H9 (cell line): Measurements from ENCODE around the gene FMN1. TPM values are rescaled to one million over a fixed set of nuclear protein-coding genes. Genes with fewer than 3 reads are reported as not detected.

ENCODE experiments used
- DNase-seq: peaks from one replicate; pipeline ENCODE4 v3.0.0-alpha.2; 2017
- H2AFZ ChIP-seq: one replicate; pipeline ENCODE4 v1.6.1; 2013; ENCODE audit warnings: mild to moderate bottlenecking, low read length, control low read depth, moderate library complexity
- H2AK5ac ChIP-seq: 2 replicates; pipeline ENCODE4 v1.6.1; 2013; ENCODE audit warnings: low read length, control low read depth, mixed read lengths; ENCODE audit not compliant: insufficient read length
- H2BK120ac ChIP-seq: one replicate; pipeline ENCODE4 v1.6.1; 2013; ENCODE audit warnings: low read depth, mild to moderate bottlenecking, low read length, control low read depth, inconsistent platforms; ENCODE audit not compliant: poor library complexity, severe bottlenecking
- H2BK12ac ChIP-seq: 2 replicates; pipeline ENCODE4 v1.6.1; 2013; ENCODE audit warnings: low read length, control low read depth, mixed read lengths, low read depth; ENCODE audit not compliant: insufficient read length
- H2BK15ac ChIP-seq: 2 replicates; pipeline ENCODE4 v1.6.1; 2013; ENCODE audit warnings: low read depth, low read length, control low read depth
- H2BK20ac ChIP-seq: one replicate; pipeline ENCODE4 v1.6.1; 2013; ENCODE audit warnings: low read depth, mild to moderate bottlenecking, low read length, control low read depth, inconsistent platforms; ENCODE audit not compliant: poor library complexity, severe bottlenecking
- H2BK5ac ChIP-seq: 2 replicates; pipeline ENCODE4 v1.6.1; 2013; ENCODE audit warnings: low read length, control low read depth, mixed read lengths; ENCODE audit not compliant: insufficient read length
- H3K14ac ChIP-seq: 2 replicates; pipeline ENCODE4 v1.6.1; 2013; ENCODE audit warnings: low read length, control low read depth; ENCODE audit not compliant: insufficient read depth
- H3K18ac ChIP-seq: 2 replicates; pipeline ENCODE4 v1.6.1; 2013; ENCODE audit warnings: low read depth, mild to moderate bottlenecking, mixed read lengths, low read length, control low read depth; ENCODE audit not compliant: insufficient read length
- H3K23ac ChIP-seq: 2 replicates; pipeline ENCODE4 v1.6.1; 2013; ENCODE audit warnings: low read length, control low read depth, mixed read lengths, low read depth; ENCODE audit not compliant: insufficient read length
- H3K23me2 ChIP-seq: 2 replicates; pipeline ENCODE4 v1.6.1; 2013; ENCODE audit warnings: low read depth, mild to moderate bottlenecking, mixed read lengths, low read length, control low read depth; ENCODE audit not compliant: insufficient read length, poor library complexity, severe bottlenecking
- H3K27ac ChIP-seq: 2 replicates; pipeline ENCODE4 v1.5.1; 2013; ENCODE audit warnings: low read length, control low read depth, mixed read lengths, low read depth; ENCODE audit not compliant: insufficient read length
- H3K27me3 ChIP-seq: 2 replicates; pipeline ENCODE4 v1.6.1; 2013; ENCODE audit warnings: low read length, control low read depth, inconsistent platforms; ENCODE audit not compliant: insufficient read depth
- H3K4ac ChIP-seq: 2 replicates; pipeline ENCODE4 v1.6.1; 2013; ENCODE audit warnings: low read depth, mild to moderate bottlenecking, control low read depth, inconsistent platforms, low read length, moderate library complexity
- H3K4me1 ChIP-seq: 2 replicates; pipeline ENCODE4 v1.6.1; 2013; ENCODE audit warnings: low read length, control low read depth, inconsistent platforms; ENCODE audit not compliant: insufficient read depth
- H3K4me2 ChIP-seq: 2 replicates; pipeline ENCODE4 v1.6.1; 2013; ENCODE audit warnings: low read length, control low read depth, mixed read lengths; ENCODE audit not compliant: insufficient read length, insufficient read depth
- H3K56ac ChIP-seq: 2 replicates; pipeline ENCODE4 v1.6.1; 2013; ENCODE audit warnings: low read depth, mild to moderate bottlenecking, mixed read lengths, low read length, control low read depth; ENCODE audit not compliant: insufficient read length
- H3K79me1 ChIP-seq: 2 replicates; pipeline ENCODE4 v1.6.1; 2013; ENCODE audit warnings: low read depth, mild to moderate bottlenecking, moderate library complexity, low read length, control low read depth, inconsistent platforms; ENCODE audit not compliant: insufficient read depth, poor library complexity, severe bottlenecking
- H3K79me2 ChIP-seq: 2 replicates; pipeline ENCODE4 v1.6.1; 2013; ENCODE audit warnings: low read length, control low read depth, inconsistent platforms; ENCODE audit not compliant: insufficient read depth
- H3K9ac ChIP-seq: 2 replicates; pipeline ENCODE4 v1.6.1; 2013; ENCODE audit warnings: low read length, control low read depth, mixed read lengths; ENCODE audit not compliant: insufficient read length; ENCODE audit errors: extremely low read depth
- H3K9me3 ChIP-seq: one replicate; pipeline ENCODE4 v1.6.1; 2013; ENCODE audit warnings: low read depth, low read length, inconsistent platforms; ENCODE audit not compliant: control insufficient read depth
- H3T11ph ChIP-seq: one replicate; pipeline ENCODE4 v1.6.1; 2013; ENCODE audit warnings: mild to moderate bottlenecking, low read length, control low read depth, inconsistent platforms
- H4K20me1 ChIP-seq: one replicate; pipeline ENCODE4 v1.6.1; 2013; ENCODE audit not compliant: control insufficient read depth, insufficient read length, insufficient read depth
- H4K5ac ChIP-seq: 2 replicates; pipeline ENCODE4 v1.6.1; 2013; ENCODE audit warnings: low read depth, mild to moderate bottlenecking, mixed read lengths, low read length, control low read depth; ENCODE audit not compliant: insufficient read length
- H4K8ac ChIP-seq: replicated peaks from 2 replicates; pipeline ENCODE4 v1.6.1; 2013; ENCODE audit warnings: low read length, control low read depth, mixed read lengths, low read depth; ENCODE audit not compliant: insufficient read length
- H4K91ac ChIP-seq: 2 replicates; pipeline ENCODE4 v1.6.1; 2013; ENCODE audit warnings: low read depth, mild to moderate bottlenecking, moderate library complexity, mixed read lengths, low read length, control low read depth; ENCODE audit not compliant: insufficient read length
- H3K27ac Mint-ChIP-seq, 3 experiments: 2 replicates in 2 of 3; 3 replicates in 1 of 3; pipeline ENCODE4 v1.8.0; 2020 to 2021; ENCODE audit warnings: mixed read lengths in 3 of 3, mild to moderate bottlenecking in 1 of 3, moderate library complexity in 1 of 3
- H3K27me3 Mint-ChIP-seq: 2 replicates; pipeline ENCODE4 v1.8.0; 2021; ENCODE audit warnings: low read depth, mild to moderate bottlenecking, moderate library complexity, mixed read lengths
- H3K36me3 Mint-ChIP-seq, 3 experiments: 2 replicates in 2 of 3; 3 replicates in 1 of 3; pipeline ENCODE4 v1.8.0; 2020 to 2021; ENCODE audit warnings: low read depth in 3 of 3, mixed read lengths in 3 of 3; ENCODE audit not compliant: insufficient read depth in 1 of 3
- H3K4me1 Mint-ChIP-seq, 2 experiments: 2 replicates each; pipeline ENCODE4 v1.8.0; 2020; ENCODE audit warnings: mixed read lengths in 2 of 2
- H3K4me3 Mint-ChIP-seq, 2 experiments: 2 replicates in 1 of 2; 3 replicates in 1 of 2; pipeline ENCODE4 v1.8.0; 2020 to 2021; ENCODE audit warnings: mild to moderate bottlenecking in 2 of 2, mixed read lengths in 2 of 2, moderate library complexity in 1 of 2
- H3K9me3 Mint-ChIP-seq, 2 experiments: 2 replicates in 1 of 2; 3 replicates in 1 of 2; pipeline ENCODE4 v1.8.0; 2020; ENCODE audit warnings: mild to moderate bottlenecking in 2 of 2, mixed read lengths in 2 of 2, moderate library complexity in 1 of 2
- CTCF ChIP-seq: fragments of 200-600 bp; sonication (generic); conservative IDR thresholded peaks from 3 replicates; pipeline ENCODE4 v1.8.0; 2021; ENCODE audit warnings: antibody characterized with exemption, mild to moderate bottlenecking
- WGBS: extraction: QIAGEN DNeasy Blood & Tissue Kit; methylation state at CpG from one replicate; pipeline ENCODE4 v1.1.7; 2013; ENCODE audit warnings: missing lambda C conversion rate, low lambda C conversion rate, mixed read lengths; ENCODE audit not compliant: insufficient read length; ENCODE audit errors: extremely low coverage; 5-methylcytosine and 5-hydroxymethylcytosine counted together
- total RNA-seq: library from RNA; stranded (reverse); gene quantifications from 2 replicates; pipeline ENCODE4 v1.2.1, GENCODE V29; 2021

FMN1 gene
- total RNA-seq, 1 experiment from 2014 or later: 1.9 TPM

GRCh38 chr15:32859251-32859650 lies 335.3 kb downstream of the FMN1 start:
- H3T11ph ChIP-seq: no peak overlapping the region
- Mint-ChIP-seq H3K9me3 (no peaks in the 10 kb centered on the region; a peak in 1 of 5 replicates), H3K27ac (no peak overlapping the region)

More at GRCh38 chr15:32859251-32859650, 335.3 kb downstream of the FMN1 start:
- Histone ChIP-seq H3K4me2 (no peak overlapping the region), H3K23me2 (no peaks in the 10 kb centered on the region), H3K18ac (no peak overlapping the region), H2BK15ac (no peak overlapping the region), H3K14ac (no peak overlapping the region), H3K27ac (no peak overlapping the region), H3K9me3 (no peaks in the 10 kb centered on the region), H4K5ac (no peak overlapping the region), H3K79me1 (no peaks in the 10 kb centered on the region), H3K27me3 (no peaks in the 10 kb centered on the region), H2BK5ac (no peak overlapping the region), H3K4me1 (no peaks in the 10 kb centered on the region; the same call in 1 of the 2 replicates), H4K91ac (no peak overlapping the region), H2AFZ (no peak overlapping the region), H3K4ac (no peak overlapping the region), H2AK5ac (no peak overlapping the region), H4K20me1 (no peaks in the 10 kb centered on the region), H3K9ac (no peak overlapping the region), H3K23ac (no peak overlapping the region), H2BK12ac (no peak overlapping the region), H2BK20ac (no peak overlapping the region), H3K79me2 (no peaks in the 10 kb centered on the region), H2BK120ac (no peak overlapping the region), H3K56ac (no peak overlapping the region), H4K8ac (no peak overlapping the region)
- no peak for DNase-seq
- Mint-ChIP-seq H3K27me3 (no peaks in the 10 kb centered on the region), H3K4me3 (no peak overlapping the region), H3K36me3 (no peaks in the 10 kb centered on the region), H3K4me1 (peaks cover 18 to 19% of the 10 kb centered on the region in 2 experiments)
- no CpG with 5 or more reads among the region's 3 CpGs for WGBS
- no peak for TF ChIP-seq CTCF
